Activated gamma-delta T cell treated with Interleukin-2 at 50 U/mL for 16 hours (primary cell): ENCODE data around the gene EFCAB5.
"Not testable (repeated sequence)": the region's sequence is repeated elsewhere in the genome, so short reads cannot be mapped to it uniquely, and the experiment has no call there.

Experiments
- DNase-seq: peaks from one replicate; pipeline ENCODE4 v3.0.0-alpha.2; 2020

Gene EFCAB5

GRCh38 chr17:29936724-29937123 lies 4.7 kb upstream of the EFCAB5 start:
- DNase-seq: no peak

- no peak for DNase-seq
Observed at GRCh38 chr17:29945281-29945680, 3.8 kb downstream of the EFCAB5 start.

DNA sequence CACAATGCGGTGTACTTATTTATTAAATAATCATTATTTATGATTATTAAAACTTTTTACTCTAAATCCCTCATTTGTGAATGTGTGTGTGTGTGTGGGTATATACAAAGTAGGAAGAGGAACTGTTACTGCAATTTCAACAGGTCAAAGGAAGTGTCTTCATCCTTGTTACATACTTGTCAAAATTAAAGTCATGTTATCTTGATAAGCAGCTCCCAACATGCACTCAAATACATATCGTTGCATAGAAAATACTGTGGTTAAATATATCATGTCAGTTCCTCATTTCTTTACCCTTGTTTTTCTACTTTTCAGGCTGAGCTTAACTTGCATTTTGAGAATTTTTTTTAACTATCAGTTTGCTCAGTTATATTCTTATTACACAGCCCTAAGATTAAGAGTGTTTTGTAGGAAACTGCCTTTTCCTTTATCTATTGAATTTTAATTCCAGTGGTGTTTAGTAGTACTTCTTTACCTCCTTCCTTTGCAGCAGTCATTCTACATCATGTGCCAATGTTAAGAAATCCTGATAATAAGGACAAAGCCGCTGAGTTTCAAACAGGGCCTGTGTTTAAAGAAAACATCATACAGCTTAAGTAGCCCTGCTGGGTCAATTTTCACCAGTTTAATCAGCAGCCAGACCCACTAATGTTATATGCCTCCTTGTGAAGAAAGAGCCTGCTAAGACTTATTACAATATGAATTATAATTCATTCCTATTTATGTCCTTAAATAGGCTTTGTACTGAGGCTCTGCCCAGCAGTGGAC lies 7.2 kb downstream of the EFCAB5 start:
- DNase-seq: no peak

DNA sequence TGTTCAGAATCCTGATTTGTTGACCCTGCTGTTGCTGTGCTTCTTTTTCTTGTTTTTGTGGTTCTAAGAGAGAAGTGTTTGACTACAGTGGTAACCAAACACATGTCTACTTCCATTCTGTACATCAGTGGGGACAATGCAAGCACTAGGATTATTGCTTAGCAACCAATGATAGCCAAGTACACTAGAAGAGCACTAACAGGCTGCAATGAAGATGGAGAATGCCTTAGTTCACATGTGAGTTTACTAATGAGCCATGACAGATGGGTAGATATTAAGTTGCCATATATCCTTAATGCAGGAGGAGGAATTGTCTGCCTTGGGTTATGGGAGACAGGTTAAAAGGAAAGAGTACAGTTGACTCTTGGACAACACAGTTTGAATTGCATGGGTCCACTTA lies 8.3 kb downstream of the EFCAB5 start:
- DNase-seq: no peak

GRCh38 chr17:29954405-29954804 lies 13.0 kb downstream of the EFCAB5 start:
- DNase-seq: no peak

DNA sequence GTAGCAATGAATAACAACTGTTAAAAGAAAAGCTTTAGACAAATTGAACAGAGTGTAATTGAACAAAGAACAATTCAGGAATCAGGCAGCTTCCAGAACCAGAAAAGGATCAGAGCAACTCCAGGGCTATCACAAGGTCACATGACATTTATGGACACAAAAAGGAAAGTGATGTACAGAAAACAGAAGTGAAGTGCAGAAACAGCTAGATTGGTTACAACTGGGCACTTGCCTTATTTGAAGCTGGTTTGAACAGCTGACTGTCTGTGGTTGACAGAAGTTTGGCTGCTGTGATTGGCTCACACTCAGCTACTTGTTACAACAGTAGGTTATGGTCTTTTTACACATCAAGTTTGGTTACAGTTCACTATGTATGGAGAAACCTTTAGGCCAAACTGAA lies 14.8 kb downstream of the EFCAB5 start:
- DNase-seq: no peak

DNA sequence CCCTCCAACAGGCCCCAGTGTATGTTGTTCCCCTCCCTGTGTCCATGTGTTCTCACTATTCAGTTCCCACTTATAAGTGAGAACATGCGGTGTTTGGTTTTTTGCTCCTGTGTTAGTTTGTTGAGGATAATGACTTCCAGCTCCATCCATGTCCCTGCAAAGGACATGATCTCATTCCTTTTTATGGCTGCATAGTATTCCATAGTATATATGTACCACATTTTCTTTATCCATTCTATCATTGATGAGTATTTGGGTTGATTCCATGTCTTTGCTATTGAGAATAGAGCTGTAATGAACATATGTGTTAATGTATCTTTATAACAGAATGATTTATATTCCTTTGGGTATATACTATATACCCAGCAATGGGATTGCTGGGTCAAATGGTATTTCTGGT lies 16.1 kb downstream of the EFCAB5 start:
- not testable (repeated sequence) for DNase-seq

- DNase-seq: no peak
Observed at GRCh38 chr17:29958947-29959657, 17.7 kb downstream of the EFCAB5 start.

- DNase-seq: no peak
Observed at GRCh38 chr17:29959658-29960337, 18.4 kb downstream of the EFCAB5 start.

GRCh38 chr17:29962656-29963055 lies 21.2 kb downstream of the EFCAB5 start:
- no peak for DNase-seq

GRCh38 chr17:29968271-29968670 lies 26.8 kb downstream of the EFCAB5 start:
- no peak for DNase-seq

DNA sequence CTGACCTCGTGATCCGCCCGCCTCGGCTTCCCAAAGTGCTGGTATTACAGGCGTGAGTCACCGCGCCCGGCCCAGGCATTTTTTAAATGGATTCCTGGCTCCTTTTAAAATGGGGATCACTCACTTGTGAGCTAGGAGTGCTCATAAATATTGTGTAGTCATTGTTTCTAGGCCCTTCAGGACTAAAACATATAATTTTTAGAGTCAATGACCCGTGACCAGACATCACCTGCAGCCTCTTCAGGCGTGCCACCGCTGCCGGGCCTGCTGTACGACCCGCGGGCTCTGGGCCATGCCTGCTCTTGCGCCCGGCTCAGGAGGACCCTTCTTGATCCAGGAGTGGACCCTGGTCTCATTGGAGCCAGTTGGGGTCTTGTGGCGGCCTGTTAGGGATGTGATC lies 30.8 kb downstream of the EFCAB5 start:
- no peak for DNase-seq

DNA sequence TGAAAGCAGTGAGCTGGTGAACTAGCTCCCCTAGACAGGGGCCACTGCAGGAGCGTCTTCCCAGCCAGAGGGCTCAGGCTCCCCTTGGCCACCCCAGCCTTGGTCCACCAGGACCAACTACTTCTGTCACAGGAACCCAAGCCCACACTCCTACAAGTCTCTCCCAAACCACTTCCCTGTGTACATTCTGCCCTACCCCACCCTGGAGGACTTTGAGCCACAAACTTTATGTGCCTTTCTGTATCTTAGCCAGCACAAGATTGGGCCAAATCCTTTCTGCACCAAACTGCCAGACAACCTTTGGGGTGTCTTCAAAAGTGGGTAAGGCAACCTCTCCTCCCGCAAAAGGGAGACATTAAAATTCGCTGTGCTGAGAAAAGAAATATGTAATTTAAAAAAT lies 31.6 kb downstream of the EFCAB5 start:
- no peak for DNase-seq

DNA sequence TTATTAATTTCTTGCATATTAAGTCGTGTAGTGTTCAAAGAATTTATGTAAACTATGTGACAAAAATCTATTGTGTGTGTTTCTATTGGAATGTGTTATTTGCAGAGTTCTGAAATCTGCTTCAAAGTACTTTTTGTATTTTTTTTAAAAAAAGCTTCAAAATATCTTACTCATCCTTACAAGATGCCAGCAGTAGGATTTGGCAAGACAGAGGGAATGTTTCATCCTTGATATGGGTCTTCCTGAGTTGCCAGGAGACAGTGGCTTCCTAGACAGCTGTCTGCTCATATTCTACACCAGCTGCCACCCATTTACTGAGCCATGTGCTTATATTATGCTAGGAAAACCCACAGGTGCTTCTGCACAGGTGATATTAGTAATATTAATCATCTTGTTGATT lies 36.4 kb downstream of the EFCAB5 start:
- DNase-seq: no peak

GRCh38 chr17:29980261-29980660 lies 38.8 kb downstream of the EFCAB5 start:
- no peak for DNase-seq

- DNase-seq: no peak
Observed at GRCh38 chr17:29982991-29983653, 41.7 kb downstream of the EFCAB5 start.

DNA sequence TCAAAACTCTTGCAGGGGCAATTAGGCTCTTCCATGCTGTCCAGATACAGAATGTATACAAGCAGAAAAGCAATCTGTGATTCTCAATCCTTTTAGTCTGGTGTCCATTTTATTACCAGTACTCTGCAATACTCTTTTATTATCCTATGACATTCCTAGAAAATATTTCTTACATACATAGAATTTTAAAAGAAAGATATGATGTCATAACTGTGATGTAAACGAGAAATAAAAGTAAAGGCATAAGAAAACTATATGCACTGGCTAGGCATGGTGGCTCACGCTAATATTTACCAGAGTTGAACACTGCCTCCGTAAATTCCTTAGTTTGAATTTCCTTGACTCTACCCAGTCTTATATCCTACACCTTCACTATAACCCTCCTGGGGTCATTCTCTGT lies 55.0 kb downstream of the EFCAB5 start:
- DNase-seq: no peak

DNA sequence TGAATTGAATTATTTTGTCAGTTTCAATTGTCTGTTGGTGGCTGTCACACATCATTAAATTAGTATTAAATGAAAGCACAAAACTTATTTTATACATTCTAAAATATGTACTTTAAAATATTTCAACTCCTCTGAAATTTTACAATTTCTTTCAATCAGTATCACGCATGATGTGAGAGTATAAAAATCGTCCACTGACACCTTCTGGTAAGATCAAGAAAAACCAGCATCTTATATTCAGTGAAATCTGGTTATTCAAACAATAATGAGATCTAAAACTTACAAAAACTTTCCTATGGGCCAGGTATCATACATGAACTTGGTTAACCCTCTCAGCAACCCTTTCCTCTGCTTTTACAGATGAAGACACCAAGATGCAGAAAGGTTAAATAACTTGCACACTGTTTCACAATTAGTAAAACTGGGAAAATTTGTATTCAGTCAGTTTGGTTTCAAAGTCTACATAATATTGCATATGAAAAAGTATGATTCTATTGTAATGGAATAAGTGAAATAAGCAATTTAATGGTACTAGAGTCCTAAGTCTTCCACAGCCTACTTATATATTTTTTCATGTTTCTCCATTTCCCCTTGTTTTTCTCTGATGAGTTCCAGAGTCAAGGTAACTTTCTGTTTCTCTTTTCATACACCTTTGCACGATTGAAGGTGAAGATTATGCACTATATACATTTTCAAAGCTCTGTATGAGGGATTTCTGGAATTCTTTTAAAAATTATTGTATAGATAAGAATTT lies 58.7 kb downstream of the EFCAB5 start:
- no peak for DNase-seq

- no peak for DNase-seq
Observed at GRCh38 chr17:30000755-30001257, 59.4 kb downstream of the EFCAB5 start.

- no peak for DNase-seq
Observed at GRCh38 chr17:30002088-30002487, 60.7 kb downstream of the EFCAB5 start.

DNA sequence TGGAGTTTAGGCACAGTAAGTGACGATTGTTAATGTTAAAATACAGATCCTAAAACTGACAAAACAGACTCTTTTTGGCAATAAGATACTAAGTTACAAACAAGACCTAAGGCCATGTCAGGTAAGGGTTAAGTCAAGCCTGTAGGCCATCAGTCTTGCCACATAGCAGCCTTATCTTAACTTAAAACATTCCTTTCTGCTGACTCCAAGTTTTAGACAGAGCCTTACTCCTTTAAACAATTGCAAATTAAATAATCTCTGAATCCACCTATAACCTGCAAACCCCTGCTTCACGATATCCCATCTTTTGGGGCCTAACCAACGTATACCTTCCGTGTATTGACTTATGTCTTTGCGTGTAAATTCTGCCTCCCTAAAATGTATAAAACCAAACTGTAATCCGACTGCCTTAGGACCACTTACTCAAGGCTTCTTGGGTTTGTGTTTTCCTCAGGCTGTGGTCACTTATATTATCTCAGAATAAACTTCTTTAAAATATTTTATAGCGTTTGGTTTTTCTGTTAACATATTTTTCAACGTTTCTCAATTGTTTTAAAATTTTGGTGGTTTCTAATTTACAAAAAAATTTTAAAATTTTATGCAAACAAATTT lies 64.4 kb downstream of the EFCAB5 start:
- DNase-seq: no peak

DNA sequence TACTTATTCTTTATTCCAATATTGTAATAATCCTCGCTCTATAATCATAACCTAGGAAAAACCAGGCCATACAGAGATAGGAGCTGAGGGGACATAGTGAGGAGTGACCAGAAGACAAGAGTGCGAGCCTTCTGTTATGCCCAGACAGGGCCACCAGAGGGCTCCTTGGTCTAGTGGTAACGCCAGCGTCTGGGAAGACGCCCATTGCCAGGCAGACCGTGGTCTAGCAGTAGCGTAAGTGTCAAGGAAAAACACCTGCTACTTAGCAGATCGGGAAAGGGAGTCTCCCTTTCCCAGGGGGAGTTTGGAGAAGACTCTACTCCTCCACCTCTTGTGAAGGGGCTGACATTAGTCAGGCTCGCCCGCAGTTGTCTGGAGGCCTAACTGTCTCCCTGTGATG lies 70.5 kb downstream of the EFCAB5 start:
- DNase-seq: not testable (repeated sequence)
